ENCODE data around the gene ITGB1BP2. TPM values are rescaled to one million over a fixed set of nuclear protein-coding genes. Genes with fewer than 3 reads are reported as not detected.

Gene ITGB1BP2
- total RNA-seq, 1 donor from 2014 or later = 2.8 TPM

- Mint-ChIP-seq H3K27me3 (ENCODE audit: unreplicated experiment) (peaks cover 5% of the 10 kb centered on the region), H3K9me3 (ENCODE audit: unreplicated experiment) (no peaks in the 10 kb centered on the region), H3K27ac (ENCODE audit: unreplicated experiment) (peak overlapping the region; percentile 98), H3K4me3 (ENCODE audit: unreplicated experiment) (peak overlapping the region; percentile 83), H3K36me3 (ENCODE audit: low read depth, unreplicated experiment) (no peaks in the 10 kb centered on the region), H3K4me1 (ENCODE audit: unreplicated experiment) (no peaks in the 10 kb centered on the region)
- no peak for TF ChIP-seq CTCF (IDR thresholded peaks at IDR 0.05; ENCODE audit: unreplicated experiment)
- DNase-seq (ENCODE audit: low spot score) = peak; percentile 4
Measured at GRCh38 chrX:71282514-71283402, 18.8 kb upstream of the ITGB1BP2 start.

- peak within 1 kb of the TSS; percentile 98 for H3K27ac Mint-ChIP-seq (ENCODE audit: unreplicated experiment)
- H3K27me3 Mint-ChIP-seq (ENCODE audit: unreplicated experiment) = peaks cover 5% of the 10 kb centered on the region
- H3K4me3 Mint-ChIP-seq (ENCODE audit: unreplicated experiment) = peak within 1 kb of the TSS; percentile 97
- H3K36me3 Mint-ChIP-seq (ENCODE audit: low read depth, unreplicated experiment) = no peaks in the 10 kb centered on the region
- no peaks in the 10 kb centered on the region for H3K9me3 Mint-ChIP-seq (ENCODE audit: unreplicated experiment)
- DNase-seq (ENCODE audit: low spot score) = peak; percentile 79
- TF ChIP-seq CTCF (IDR thresholded peaks at IDR 0.05; ENCODE audit: unreplicated experiment) = no peak
- H3K4me1 Mint-ChIP-seq (ENCODE audit: unreplicated experiment) = no peaks in the 10 kb centered on the region
Measured at GRCh38 chrX:71283403-71284143, 18.0 kb upstream of the ITGB1BP2 start, which contains the start of gene NONO. NONO (plus strand) TSS chrX:71283635; CDS start chrX:71290638, 7,003 bp downstream.

GRCh38 chrX:71285929-71286328, 15.6 kb upstream of the ITGB1BP2 start:
- no peaks in the 10 kb centered on the region for H3K4me1 Mint-ChIP-seq (ENCODE audit: unreplicated experiment)
- peaks cover 4% of the 10 kb centered on the region for H3K27me3 Mint-ChIP-seq (ENCODE audit: unreplicated experiment)
- TF ChIP-seq CTCF (IDR thresholded peaks at IDR 0.05; ENCODE audit: unreplicated experiment) = no peak
- DNase-seq (ENCODE audit: low spot score) = no peak
- H3K27ac Mint-ChIP-seq (ENCODE audit: unreplicated experiment) = no peak overlapping the region
- H3K36me3 Mint-ChIP-seq (ENCODE audit: low read depth, unreplicated experiment) = no peaks in the 10 kb centered on the region
- H3K9me3 Mint-ChIP-seq (ENCODE audit: unreplicated experiment) = no peaks in the 10 kb centered on the region
- peak overlapping the region; percentile 62 for H3K4me3 Mint-ChIP-seq (ENCODE audit: unreplicated experiment)

GRCh38 chrX:71291381-71291780, 10.2 kb upstream of the ITGB1BP2 start:
- no peak for DNase-seq (ENCODE audit: low spot score)
- H3K27me3 Mint-ChIP-seq (ENCODE audit: unreplicated experiment) = no peaks in the 10 kb centered on the region
- no peak overlapping the region for H3K4me3 Mint-ChIP-seq (ENCODE audit: unreplicated experiment)
- no peak for TF ChIP-seq CTCF (IDR thresholded peaks at IDR 0.05; ENCODE audit: unreplicated experiment)
- no peaks in the 10 kb centered on the region for H3K9me3 Mint-ChIP-seq (ENCODE audit: unreplicated experiment)
- no peak overlapping the region for H3K27ac Mint-ChIP-seq (ENCODE audit: unreplicated experiment)
- H3K4me1 Mint-ChIP-seq (ENCODE audit: unreplicated experiment) = peaks cover 5% of the 10 kb centered on the region
- H3K36me3 Mint-ChIP-seq (ENCODE audit: low read depth, unreplicated experiment) = peaks cover 14% of the 10 kb centered on the region

Data from endothelial cell (in vitro differentiated cells).